Right forelimb (tissue), 1 donor: ENCODE results near the gene PRKAR1B.

ENCODE experiments used
- DNase-seq: peaks from one replicate; pipeline ENCODE4 v3.0.0-alpha.2; 2018

The PRKAR1B gene

DNA sequence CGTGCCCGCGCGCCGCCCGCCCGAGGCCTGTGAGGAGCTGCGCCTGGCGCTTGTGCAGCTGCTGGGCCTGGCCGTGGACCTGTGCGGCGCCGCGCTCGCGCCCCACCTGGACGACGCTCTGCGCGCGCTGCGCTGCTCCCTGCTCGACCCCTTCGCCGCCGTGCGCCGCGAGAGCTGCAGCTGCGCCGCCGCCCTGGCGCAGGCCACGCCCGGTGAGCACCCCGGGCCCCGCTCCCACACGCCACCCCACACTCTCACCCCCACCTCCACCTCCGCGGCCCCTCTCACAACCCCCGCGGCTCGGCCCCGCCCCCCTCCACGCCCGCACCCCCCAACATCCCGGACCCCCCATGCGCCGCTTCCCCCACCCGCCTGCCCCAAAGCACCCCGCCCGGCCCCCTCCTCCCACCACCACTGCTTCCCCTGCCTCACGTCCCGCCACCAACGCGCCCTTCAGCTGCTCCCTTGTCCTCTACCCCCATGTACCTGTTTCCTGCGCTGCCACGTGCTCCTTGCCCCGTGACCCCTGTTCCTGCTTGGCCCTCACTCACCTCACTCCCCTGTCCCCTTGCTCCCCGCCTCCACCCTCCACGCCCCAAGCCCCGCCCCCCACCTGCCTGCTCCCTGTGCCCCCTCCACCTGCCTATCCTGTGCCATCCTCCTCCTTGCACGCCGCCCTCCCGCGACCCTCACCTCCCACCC is at the start of gene PRKAR1B:
PRKAR1B (minus strand) TSS at position 178 of the 702 bp plus-strand sequence. CDS start 15,776 bp downstream, outside the sequence.
- DNase-seq = no peak

DNA sequence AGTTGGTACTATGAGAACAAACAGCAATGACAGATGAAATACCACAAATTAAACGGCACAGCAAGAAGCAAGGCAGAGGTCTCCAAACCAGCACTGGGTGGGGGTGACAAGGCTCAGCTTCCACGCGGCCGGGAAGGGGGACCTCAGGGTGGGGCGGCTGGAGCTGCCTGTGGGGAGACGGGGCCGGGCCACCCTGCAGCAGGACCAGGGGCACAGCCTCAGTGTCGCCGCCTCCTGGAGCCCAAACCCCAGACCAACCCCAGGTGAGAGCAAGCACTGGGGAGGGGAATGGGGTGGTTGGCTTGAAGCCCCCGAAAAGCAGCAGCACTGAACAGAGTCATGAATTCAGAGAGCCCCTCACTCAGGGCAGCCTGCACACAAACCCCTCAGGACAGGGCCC is 49.3 kb upstream of the PRKAR1B start:
- no peak for DNase-seq

DNA sequence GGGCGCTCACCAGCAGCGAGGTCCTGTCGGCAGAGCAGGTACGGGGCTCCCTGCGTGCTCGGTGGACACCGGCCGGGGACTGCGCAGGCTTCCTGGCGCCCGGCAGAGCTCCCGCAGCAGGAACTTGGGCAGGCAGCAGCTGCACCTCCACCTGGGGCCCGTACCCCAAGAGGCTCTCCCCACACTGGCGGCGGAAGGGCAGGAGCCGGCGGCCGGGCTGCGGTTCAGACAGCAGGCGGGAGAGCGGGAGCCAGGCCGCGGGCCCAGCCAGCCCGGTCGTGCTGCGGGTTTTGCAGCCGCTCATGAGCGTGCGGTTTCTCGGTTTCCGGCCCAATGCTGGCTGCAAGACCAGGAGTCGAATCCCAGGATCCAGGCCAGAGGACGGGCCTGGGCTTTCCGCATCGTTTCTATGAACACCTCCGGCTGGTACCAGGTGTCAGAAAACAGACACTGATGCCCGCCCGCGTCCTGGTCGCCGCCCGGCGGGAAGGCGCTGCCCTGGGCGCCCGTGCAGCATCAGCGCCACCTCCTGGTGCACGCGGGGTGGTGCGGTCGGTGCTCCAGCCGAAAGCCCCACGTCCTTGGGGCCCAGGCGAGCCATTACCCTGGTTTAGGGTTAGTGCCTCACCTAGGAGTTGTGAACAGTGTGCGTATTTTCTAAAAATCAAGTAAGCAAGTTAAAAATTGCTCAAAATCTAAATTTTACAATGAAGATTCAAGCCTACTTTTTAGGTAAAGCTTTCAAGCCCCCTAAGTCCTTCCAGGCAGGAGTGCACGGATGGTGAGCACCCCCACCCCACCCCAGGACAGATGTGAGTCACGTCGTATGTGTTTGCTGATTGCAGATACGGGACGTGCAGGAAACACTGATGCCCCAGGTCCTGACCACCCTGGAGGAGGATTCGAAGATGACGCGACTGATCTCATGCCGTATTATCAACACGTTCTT is 47.4 kb upstream of the PRKAR1B start:
- DNase-seq = peak; percentile 83

DNA sequence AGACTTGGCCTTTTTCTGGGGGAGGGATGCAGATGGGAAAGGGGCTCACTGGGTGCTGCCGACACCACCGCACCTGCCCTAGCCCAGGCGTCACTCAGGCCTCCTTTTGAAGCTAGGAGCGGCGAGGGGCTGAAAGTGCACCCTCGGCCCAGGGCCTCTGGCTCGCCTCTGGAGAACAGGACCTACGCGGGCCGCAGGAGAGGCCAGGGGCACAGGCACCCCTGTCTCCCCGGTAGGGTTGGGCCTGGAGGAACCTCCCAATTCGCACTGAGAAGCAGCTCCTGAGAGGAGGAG is 46.5 kb upstream of the PRKAR1B start:
- no peak for DNase-seq

DNA sequence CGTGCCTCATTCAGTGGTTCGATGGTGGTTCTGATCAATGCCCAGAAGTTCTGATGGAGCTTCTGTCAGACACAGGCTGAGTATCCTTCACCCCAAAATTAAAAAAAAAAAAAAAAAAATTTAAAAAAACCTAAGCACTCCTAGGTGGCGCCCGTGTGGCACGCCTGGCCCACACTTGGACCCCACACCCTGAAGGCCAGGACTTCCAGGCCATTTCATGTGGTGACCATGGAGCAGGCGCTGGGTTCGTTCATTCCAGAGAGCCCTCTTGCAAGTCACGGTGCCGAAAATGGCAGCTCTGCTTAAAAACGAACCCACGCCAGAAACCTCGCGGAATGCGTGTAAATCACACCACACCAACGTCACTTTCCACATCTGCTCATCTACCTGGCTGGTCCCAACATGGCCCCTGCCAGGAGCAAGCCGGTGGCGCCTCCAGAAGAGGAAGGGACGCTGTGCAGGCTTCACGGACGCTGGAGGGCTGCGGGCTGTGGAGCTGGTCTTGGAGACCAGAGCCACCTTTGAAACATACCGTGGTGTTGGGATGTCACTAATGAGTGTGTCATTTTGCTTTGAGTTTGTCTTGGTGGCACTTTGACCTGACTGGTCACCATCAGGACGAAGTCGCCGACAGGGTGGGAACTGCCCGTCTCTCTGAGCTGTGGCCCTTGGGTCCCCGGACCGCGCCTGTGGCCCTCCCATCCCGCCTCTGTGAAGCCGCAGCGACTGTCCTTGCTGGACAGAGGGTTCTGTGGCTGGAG is 46.0 kb upstream of the PRKAR1B start:
- DNase-seq = no peak

DNA sequence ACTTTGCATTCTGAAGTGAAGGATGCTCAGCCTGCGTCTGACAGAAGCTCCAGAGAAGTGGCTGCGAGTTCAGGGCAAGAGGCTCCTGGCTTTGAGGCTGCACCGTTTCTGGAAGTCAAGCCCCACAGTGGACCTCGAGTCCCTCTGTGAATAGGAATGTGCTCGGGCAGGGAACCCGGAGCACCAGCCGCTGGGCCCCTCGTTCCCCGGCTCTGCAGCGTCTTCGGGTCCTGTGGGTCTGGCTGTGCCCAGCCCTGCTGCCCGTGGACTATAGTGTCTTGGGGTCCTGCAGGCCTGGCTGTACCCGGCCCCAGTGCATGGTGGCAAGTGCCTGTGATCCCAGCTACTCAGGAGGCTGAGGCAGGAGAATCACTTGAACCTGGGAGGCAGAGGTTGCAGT is 45.3 kb upstream of the PRKAR1B start:
- DNase-seq = no peak

DNA sequence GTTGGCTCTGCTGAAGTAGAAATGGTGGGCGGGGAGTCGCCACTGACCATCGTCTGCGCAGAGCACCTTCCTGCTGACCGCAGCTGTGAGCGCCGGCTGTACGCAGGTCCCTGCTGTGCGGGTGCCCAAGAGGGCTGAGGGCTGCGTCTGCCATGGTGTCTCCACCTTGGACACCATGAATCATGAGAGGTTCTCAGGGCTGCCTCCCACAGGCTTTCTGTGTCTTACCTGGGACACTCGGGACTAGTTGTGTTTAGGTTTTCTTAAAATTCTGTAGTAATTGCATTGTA is 44.9 kb upstream of the PRKAR1B start:
- DNase-seq = no peak

DNA sequence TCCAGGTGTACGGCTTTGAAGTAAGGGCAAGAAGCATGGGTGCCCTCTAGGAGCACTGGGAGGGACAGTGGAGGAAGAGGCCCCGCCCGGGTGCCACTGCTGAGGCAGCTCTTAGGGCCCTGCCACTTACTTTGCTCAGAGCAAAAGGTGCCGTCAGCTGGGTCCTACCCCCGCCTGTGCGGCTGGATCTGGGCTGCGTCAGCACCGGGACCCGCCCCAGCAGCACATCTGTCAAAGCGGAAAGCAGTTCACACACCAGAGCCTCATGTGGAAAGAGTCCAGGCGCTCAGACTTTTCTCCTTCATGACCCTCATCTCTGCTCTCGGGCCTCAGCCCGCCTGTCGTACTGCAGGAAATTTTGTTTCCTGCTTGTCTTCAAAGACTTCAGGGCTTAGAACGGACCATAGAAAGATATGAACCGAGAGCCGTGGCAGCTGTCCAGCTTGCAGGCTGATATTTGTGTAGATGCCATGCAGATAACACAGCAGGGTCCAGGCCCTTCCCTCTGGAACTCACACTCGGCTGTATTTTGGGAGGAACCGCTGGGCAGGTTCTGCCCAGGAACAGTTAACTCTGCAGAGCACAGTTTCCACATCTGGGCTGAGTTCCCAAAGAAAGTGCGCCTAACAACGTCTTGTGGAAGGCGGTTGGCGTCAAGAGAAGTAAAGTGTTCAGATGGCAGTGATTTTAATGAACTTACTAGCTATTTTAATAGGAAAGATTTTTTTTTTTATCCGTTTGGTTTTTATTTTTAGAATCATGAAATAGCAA is 44.3 kb upstream of the PRKAR1B start:
- peak; percentile 80 for DNase-seq

DNA sequence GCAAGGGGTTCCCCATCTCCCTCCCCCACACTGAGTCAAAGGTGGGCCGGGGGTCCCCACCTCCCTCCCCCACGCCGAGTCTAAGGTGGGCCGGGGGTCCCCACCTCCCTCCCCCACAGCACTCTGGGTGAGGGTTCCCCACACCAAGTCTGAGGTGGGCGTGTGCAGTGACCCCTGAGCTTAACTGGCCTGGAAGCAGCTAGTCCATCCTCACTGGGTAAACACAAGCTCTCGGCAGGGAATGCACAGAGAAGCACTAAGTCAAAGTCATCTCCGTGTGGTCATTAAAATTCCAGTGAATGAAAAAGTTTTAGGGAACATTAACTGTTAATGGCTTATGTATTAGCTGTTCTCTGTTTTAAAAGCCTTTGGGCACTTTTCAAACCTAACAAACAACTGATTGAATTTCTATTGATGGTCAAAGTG is 43.7 kb upstream of the PRKAR1B start:
- DNase-seq = no peak

DNA sequence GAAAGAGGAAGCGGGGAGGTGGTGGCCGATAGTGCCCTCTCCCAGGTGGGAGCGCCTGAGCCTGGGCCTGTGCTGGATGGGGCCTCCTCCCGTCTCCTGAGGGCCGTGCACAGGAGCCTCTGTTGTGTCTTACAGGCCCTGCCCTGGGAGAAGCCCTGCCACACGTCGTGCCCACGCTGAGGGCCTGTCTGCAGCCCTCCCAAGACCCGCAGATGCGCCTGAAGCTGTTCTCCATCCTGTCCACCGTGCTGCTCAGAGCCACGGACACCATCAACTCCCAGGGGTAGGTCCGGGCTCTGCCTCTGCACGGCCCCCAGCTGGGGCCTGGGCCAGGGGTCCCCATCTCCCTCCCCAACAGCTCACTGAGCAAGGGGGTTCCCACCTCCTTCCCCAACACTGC is 43.3 kb upstream of the PRKAR1B start:
- no peak for DNase-seq

DNA sequence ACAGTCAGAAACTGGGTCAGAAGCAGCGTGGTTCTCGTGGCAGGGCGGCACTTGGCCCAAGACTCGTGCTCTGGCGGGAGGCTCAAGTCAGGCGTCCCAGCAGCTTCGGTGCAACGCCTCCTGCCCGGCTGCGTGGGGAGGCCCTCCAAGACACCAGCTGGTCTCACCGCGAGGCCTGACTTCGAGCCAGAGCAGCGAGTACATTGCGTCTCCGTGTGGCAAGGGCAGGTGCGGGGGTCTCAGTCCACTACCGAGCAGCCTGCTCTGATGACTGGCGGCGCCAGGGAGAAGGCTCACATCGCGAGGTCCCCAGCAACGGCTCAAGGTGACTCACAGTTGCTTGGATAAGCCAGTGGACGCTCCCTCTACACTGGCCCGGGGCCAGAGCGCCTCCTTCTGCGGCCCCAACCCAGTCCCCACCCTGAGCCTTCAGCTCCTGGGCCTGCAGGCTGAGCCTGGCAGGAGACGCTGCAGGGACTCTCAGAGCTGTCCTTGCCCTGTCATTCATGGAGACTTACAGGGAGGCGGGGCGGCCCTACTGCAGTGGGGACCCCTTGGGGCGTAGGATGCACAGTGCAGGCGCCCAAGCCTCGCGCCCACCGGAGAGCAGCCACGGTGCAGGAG is 41.9 kb upstream of the PRKAR1B start:
- DNase-seq = no peak

DNA sequence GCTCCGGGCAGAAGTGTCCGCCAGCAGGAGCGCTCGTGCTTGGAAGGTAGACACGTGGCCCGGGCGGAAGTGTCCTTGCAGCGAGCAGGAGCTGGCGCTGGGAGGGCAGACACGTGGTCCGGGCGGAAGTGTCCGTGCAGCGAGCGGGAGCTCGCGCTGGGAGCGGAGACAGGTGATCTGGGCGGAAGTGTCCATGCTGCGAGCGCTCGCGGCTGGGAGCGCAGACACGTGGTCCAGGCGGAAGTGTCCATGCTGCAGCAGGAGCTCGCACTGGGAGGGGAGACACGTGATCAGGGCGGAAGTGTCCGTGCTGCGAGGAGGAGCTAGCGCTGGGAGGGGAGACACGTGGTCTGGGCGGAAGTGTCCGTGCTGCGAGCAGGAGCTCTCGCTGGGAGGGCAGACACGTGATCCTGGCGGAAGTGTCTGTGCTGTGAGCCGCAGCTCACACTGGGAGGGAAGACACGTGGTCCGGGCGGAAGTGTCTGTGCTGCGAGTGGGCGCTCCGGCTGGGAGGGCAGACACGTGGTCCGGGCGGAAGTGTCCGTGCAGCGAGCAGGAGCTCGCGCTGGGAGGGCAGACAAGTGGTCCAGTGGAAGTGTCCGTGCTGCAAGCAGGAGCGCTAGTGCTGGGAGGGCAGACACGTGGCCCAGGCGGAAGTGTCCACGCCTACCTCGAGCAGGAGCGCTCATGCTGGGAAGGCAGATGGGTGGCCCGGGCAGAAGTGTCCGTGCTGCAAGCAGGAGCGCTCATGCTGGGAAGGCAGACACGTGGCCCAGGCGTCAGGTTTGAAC is 41.1 kb upstream of the PRKAR1B start:
- DNase-seq = no peak

DNA sequence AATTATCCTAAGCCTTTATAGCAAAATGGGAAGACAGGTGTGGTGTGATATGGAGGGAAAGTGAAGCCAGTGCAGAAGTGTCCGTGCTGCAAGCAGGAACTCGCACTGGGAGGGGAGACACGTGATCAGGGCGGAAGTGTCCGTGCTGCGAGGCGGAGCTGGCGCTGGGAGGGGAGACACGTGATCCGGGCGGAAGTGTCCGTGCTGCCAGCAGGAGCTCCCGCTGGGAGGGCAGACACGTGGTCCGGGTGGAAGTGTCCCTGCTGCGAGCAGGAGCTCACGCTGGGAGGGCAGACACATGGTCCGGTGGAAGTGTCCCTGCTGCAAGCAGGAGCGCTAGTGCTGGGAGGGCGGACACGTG is 40.5 kb upstream of the PRKAR1B start:
- DNase-seq = no peak

DNA sequence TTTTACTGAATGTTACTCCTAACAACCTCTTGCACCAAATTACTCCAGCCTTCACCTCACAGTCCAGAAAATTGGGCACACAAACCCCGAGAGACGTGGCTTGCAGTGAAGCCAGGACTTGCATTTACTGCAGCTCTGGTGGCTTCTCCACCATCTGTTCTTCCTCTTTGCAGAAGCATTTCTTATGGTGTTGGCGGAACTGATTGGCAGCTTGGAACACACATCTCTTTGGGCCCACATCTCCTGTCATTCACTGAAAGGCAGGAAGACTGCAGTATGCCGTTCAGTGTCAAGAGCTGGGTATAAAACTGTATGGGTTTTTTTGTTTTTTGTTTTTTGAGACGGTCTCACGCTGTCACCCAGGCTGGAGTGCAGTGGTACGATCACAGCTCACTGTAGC is 38.3 kb upstream of the PRKAR1B start:
- no peak for DNase-seq

DNA sequence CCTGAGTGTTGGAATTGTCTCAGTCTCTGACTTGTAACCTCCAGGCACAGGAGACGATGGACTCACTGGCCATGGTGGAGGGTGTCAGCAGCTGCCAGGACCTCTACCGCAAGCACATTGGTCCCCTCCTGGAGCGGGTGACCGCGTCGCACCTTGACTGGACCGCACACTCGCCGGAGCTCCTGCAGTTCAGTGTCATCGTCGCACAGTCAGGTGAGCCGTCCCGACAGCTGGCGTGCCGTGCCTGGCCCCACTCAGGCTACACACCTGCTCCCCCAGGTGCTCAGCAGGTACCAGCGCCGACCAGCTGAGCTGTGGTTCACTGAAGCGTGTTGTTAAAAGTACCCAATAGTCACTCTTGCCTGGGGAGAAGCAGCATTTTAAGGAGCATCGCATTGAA is 36.7 kb upstream of the PRKAR1B start:
- no peak for DNase-seq

DNA sequence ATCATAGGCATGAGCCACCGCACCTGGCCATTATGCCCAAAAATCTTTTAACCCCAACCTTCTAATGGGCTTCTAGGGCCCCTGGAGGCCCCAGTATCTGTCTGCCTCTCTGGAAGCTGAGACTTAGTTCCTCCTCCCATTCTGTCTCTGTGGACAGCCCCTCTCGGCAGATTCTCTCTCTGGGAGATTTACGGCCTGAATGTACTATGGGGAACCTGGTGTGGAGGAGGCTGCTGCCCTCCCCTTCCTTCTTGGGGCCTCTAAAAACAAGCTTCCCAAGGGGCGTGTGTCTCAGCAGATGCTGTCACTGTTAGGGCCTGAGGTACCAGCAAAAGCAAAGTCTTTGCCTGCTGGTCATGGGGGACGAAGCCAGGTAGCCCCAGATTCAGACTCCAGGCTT is 35.8 kb upstream of the PRKAR1B start:
- no peak for DNase-seq

DNA sequence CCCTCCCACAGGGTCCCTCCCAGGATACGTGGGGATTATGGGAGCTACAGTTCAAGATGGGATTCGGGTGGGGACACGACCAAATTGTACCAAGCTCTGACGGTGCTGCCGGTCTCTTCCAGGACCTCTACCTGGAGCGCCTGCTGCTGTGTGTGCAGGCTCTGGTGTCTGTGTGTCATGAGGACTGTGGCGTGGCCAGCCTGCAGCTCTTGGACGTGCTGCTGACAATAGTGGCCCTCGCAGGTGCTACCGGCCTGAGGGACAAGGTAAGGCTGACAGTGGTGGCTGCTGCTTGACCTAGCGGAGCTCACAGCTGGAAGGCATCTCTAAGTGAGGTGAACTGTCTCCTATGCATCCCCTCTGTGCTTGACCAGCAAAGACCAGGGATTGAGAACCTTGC is 34.5 kb upstream of the PRKAR1B start:
- DNase-seq = no peak

DNA sequence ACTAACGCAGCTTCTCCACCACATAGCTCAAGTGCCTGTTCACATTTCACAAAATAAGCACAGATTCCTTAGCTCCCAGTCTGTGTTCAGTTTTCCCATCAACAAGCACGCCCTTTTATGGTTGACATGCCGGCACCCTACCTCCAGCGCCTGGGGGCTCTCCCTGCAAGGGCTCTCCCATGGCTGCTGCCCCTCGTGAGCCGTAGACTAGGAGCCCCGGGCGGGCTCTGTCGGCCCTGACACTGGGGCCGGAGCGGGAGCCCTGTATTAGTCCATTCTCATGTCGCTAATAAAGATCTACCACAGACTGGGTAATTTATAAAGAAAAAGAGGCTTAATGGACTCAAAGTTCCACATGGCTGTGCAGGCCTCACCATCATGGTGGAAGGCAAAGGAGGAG is 34.0 kb upstream of the PRKAR1B start:
- DNase-seq = no peak

DNA sequence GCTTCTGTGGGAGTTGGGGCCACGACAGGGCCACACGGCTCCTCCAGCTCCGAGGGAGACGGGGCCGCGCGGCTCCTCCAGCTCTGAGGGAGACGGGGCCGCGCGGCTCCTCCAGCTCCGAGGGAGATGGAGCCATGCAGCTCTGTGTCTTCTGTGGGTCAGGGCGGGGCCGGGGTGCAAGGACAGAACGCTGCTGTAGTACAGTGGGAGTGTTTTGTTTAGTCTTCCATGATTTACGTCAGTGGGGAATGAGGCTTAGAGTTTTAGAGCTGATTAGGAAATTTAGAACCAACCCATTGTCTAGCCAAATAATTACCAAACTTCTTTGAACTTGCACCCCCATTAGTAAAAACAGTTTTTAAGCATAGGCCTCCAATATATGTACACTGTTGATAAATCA is 32.9 kb upstream of the PRKAR1B start:
- no peak for DNase-seq

DNA sequence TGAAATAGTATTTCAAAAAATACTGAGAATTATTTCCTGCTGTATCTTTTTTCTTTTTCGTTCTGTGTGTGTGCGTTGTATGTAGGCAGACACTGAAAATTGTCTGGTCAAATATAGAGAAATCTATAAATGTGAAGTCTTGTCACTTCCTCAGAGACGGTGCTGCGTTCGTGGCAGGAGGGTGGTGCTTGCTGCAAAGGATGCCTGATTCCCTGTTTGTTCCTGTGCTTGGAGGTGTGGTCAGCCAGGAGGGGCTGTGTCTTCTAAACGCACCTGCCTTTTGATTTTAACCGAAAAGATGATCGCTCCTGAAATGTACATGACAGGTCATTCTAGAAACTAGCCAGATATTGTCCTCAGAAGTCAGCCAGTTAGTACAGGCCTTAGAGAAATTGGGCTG is 32.5 kb upstream of the PRKAR1B start:
- no peak for DNase-seq

DNA sequence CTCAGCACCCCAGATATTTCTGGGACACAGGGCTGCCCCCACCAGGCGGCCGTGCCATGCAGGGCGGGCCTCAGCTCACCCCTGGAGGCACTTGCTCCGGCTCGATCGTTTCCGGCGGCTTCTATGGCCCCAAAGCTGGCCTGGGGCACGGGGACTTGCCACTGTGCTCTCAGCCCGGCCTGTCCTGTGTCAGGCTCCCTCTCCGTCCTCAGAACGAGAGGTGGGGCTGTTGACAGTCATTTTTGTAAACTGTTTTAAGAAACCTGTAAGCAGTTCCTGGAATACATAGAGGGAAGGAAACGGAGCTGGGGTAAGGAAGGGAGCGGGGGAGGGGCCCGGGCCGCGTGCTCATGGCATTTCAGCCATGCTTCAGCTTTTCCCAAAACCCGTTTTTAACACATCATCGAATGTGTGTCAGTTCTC is 30.7 kb upstream of the PRKAR1B start:
- no peak for DNase-seq
